T-helper 9 cell (primary cell): ENCODE data around the gene CCDC127.
"Not testable (repeated sequence)": the region's sequence is repeated elsewhere in the genome, so short reads cannot be mapped to it uniquely, and the experiment has no call there.

Experiments
- DNase-seq: peaks from one replicate; pipeline ENCODE4 v3.0.0-alpha.2; 2020

CCDC127 gene

GRCh38 chr5:201672-202071, 16.3 kb downstream of the CCDC127 start:
- no peak for DNase-seq

GRCh38 chr5:200985-201384, 17.0 kb downstream of the CCDC127 start:
- DNase-seq: no peak

GRCh38 chr5:199950-200645, 17.9 kb downstream of the CCDC127 start:
- DNase-seq: no peak

GRCh38 chr5:199197-199949, 18.6 kb downstream of the CCDC127 start:
- DNase-seq: no peak

GRCh38 chr5:198516-199196, 19.3 kb downstream of the CCDC127 start:
- no peak for DNase-seq

GRCh38 chr5:197892-198489, 20.0 kb downstream of the CCDC127 start:
- no peak for DNase-seq

GRCh38 chr5:197031-197430, 20.9 kb downstream of the CCDC127 start:
- not testable (repeated sequence) for DNase-seq

GRCh38 chr5:196350-196749, 21.6 kb downstream of the CCDC127 start:
- no peak for DNase-seq

- DNase-seq: no peak
Measured at GRCh38 chr5:195401-196160, 22.4 kb downstream of the CCDC127 start.

GRCh38 chr5:194603-195209, 23.2 kb downstream of the CCDC127 start:
- no peak for DNase-seq

GRCh38 chr5:194102-194501, 23.9 kb downstream of the CCDC127 start:
- DNase-seq: no peak

GRCh38 chr5:192970-193831, 24.8 kb downstream of the CCDC127 start:
- no peak for DNase-seq

- no peak for DNase-seq
Measured at GRCh38 chr5:192691-192969, 25.3 kb downstream of the CCDC127 start.

- no peak for DNase-seq
Measured at GRCh38 chr5:191949-192690, 25.8 kb downstream of the CCDC127 start.

GRCh38 chr5:191036-191948, 26.7 kb downstream of the CCDC127 start, which contains the start of gene LRRC14B:
Gene LRRC14B (plus strand): TSS chr5:191495. CDS start chr5:191539, 44 bp downstream.
- no peak for DNase-seq

- DNase-seq: no peak
Measured at GRCh38 chr5:190366-191035, 27.5 kb downstream of the CCDC127 start.

GRCh38 chr5:189976-190365, 28.0 kb downstream of the CCDC127 start:
- no peak for DNase-seq

- DNase-seq: no peak
Measured at GRCh38 chr5:189486-189885, 28.5 kb downstream of the CCDC127 start.
